HG03521 (cell line): ENCODE data around the gene POLR2F.
A peak's percentile ranks its signal among the peaks of the same experiment; 100 is the strongest.
"Not testable (repeated sequence)": the region's sequence is repeated elsewhere in the genome, so short reads cannot be mapped to it uniquely, and the experiment has no call there.

ENCODE experiments used
- ATAC-seq: cut with Tn5 transposase; IDR thresholded peaks from one replicate; pipeline ENCODE4 v1.9.1; 2021; ENCODE audit warnings: mild to moderate bottlenecking, moderate library complexity; ENCODE audit not compliant: unreplicated experiment

The POLR2F gene

GRCh38 chr22:37952629-37953028 is 870 bp upstream of the POLR2F start:
- not testable (repeated sequence) for ATAC-seq

- peak; percentile 27 for ATAC-seq
Measured at GRCh38 chr22:37953062-37953436, 450 bp upstream of the POLR2F start.

GRCh38 chr22:37954686-37955085 is 1.2 kb downstream of the POLR2F start:
- ATAC-seq, result no peak

- ATAC-seq, result not testable (repeated sequence)
Measured at GRCh38 chr22:37955825-37956397, 2.4 kb downstream of the POLR2F start.

- no peak for ATAC-seq
Measured at GRCh38 chr22:37957232-37957631, 3.7 kb downstream of the POLR2F start.

GRCh38 chr22:37959231-37959825 is 5.8 kb downstream of the POLR2F start:
- no peak for ATAC-seq

GRCh38 chr22:37961062-37961461 is 7.6 kb downstream of the POLR2F start:
- ATAC-seq, result no peak

- ATAC-seq, result no peak
Measured at GRCh38 chr22:37965940-37966664, 12.6 kb downstream of the POLR2F start.

- no peak for ATAC-seq
Measured at GRCh38 chr22:37967147-37967546, 13.6 kb downstream of the POLR2F start.

- ATAC-seq, result no peak
Measured at GRCh38 chr22:37967637-37968451, 14.3 kb downstream of the POLR2F start.

- ATAC-seq, result no peak
Measured at GRCh38 chr22:37968452-37969251, 15.2 kb downstream of the POLR2F start.

- no peak for ATAC-seq
Measured at GRCh38 chr22:37970864-37971263, 17.4 kb downstream of the POLR2F start.

GRCh38 chr22:37971475-37972434 is 18.3 kb downstream of the POLR2F start:
- no peak for ATAC-seq

GRCh38 chr22:37972527-37972926 is 19.0 kb downstream of the POLR2F start:
- no peak for ATAC-seq

GRCh38 chr22:37973271-37974170 is 20.0 kb downstream of the POLR2F start:
- no peak for ATAC-seq

- ATAC-seq, result no peak
Measured at GRCh38 chr22:37975153-37975552, 21.7 kb downstream of the POLR2F start.

- ATAC-seq, result not testable (repeated sequence)
Measured at GRCh38 chr22:37976022-37976421, 22.5 kb downstream of the POLR2F start.

GRCh38 chr22:37976547-37976946 is 23.0 kb downstream of the POLR2F start:
- no peak for ATAC-seq
